Stimulated activated CD4-positive, alpha-beta T cell treated with anti-CD3 and anti-CD28 coated beads, Interleukin-2, amount 100 ng/mL, for 24 hours (primary cell): ENCODE measurements around the gene NDUFAF7.
"Not testable (repeated sequence)": the region's sequence is repeated elsewhere in the genome, so short reads cannot be mapped to it uniquely, and the experiment has no call there.

ENCODE experiments used
- DNase-seq, 2 donors: peaks; one replicate each; pipeline ENCODE4 v3.0.0-alpha.2; 2020

The NDUFAF7 gene

GRCh38 chr2:37283207-37283606, 51.7 kb downstream of the NDUFAF7 start:
- no peak for DNase-seq

GRCh38 chr2:37284381-37284780, 52.9 kb downstream of the NDUFAF7 start:
- DNase-seq, result no peak

GRCh38 chr2:37287966-37288365, 56.5 kb downstream of the NDUFAF7 start:
- no peak for DNase-seq

GRCh38 chr2:37291680-37292079, 60.2 kb downstream of the NDUFAF7 start:
- DNase-seq, result no peak

GRCh38 chr2:37294858-37295257, 63.4 kb downstream of the NDUFAF7 start:
- DNase-seq, result not testable (repeated sequence)

- DNase-seq, result no peak
Measured at GRCh38 chr2:37295469-37296073, 64.1 kb downstream of the NDUFAF7 start.

GRCh38 chr2:37297632-37298031, 66.2 kb downstream of the NDUFAF7 start:
- DNase-seq, result no peak
